ENCODE measurements around the gene BMP7.

The BMP7 gene

DNA sequence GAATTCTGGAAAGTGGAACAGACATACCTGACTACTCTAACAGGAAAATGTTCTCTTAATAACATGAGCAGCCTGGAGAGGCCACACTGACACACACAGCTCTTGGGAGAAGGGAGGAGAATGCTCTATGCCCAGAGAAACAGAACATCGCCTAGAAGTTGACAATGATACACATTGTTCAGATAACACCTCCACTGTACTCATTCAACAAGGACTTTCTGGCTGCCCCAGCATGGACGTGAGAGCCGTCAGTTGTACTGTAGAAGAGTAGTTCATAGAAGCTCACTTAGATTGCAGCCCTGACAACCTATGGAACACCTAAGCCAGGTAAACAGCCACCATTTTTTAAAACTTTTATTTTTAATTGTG, 28.9 kb downstream of the BMP7 start:
- no peak for DNase-seq
- intact Hi-C loops (cut with DNase I) = no loop called here

DNA sequence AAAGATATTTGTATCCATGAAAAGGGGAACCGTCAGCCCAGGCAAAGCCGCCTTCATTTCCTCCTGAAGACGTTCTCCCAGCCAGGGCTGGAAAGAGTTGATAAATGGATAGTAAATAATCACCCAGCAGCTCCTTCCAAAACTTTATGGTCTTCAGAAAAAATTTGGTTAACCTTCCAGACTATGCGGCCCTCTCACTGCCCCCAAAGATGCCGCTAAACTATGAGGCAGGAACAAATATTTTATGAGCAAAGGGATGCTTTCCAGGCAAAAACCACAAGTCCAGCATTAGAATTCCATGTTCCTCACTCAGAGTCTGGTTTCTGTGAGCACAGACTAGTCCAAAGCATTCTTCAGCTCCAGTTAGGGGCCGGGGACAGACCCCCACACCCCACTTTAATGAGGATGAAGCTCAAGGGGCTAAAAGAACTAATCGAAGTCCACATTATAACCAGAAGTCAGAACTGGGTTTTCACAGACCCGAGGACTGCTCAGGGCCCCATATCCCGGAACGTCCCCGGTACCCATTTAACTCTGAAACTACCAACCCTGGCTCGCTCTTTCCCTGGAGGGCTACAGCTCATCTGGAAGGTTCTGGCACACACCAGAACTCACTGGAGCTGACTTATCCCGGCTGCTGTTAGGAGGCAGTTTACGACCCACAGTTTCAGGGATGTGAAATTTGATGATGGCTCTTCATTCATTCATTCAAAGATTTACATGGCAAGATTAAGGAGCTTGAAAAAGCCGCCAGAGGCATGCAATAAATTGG, 29.4 kb downstream of the BMP7 start:
- intact Hi-C loops (cut with DNase I) = no loop called here
- no peak for DNase-seq

DNA sequence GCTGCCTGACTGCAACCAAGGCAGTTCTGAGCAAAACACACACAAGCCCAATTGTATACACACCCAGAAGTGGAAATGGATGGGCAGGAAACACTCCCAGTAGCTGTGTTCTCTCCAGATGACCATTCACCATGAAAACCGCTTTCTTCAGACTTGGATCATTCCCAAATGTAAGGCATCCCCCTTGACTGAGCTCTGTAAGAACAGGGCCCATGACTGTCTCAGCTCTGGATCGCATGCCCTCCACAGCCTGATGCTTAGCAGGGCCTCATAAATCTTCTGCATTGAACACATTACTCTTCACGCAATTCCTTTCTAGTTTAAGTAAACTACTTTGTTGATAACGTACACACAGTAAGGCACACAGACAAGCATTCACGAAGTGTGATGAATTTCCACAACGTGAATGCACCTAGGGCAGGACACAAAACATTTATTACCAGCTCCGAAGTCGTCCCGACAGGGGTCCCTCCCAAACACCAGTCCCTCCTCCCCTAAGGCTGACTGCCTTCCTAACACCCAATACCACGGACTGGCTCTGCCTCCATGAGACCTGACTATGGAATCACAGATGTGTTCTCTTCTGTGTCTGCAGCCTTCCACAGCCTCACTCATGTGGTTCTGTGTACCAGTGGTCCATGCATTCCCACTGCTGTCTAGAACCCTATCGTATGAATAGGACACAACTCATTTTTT, 31.7 kb downstream of the BMP7 start:
- peak in 1 of 10 donors; percentile 39 for DNase-seq
- intact Hi-C loops (cut with DNase I) = no loop called here

DNA sequence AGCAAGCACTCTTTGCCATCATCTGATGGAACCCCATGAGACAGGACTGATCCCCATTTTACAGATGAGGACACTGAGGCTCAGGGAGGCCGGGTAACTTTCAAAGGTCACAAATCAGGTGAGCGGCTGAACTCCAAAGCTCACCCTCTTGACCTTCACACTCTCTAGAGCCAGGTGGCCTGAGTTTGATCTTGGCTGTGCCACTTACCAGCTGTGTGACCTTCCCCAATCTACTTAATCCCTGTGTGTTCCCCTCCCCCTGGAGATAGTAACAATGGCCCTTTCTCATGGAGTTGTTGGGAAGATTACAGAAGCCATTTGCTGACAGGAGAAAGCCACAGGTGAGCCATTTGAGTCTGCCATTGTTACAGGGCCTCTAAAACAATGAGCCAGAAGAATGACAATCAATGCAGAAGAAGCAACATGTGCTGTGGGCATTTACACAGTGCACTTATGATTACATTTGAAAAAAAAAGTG, 34.5 kb downstream of the BMP7 start:
- DNase-seq = no peak
- intact Hi-C loops (cut with DNase I) = no loop called here

DNA sequence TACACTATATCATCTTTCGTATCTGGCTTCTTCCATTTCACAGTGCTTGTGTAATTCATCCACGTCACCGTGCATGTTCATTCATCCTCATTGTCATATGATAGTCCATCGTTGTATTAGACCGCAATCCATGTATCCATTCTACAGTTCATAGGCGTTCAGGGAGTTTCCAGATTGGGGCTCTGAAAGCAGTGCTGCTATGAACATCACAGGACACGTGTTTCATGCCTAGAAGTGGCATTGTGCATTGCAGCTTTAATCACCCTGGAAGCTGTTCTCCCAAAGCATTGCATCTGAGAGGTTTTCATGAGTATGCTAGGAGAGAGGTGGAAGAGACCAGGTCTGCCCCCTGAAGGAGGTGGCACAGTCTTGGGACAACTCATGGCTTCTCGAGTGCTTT, 35.3 kb downstream of the BMP7 start:
- intact Hi-C loops (cut with DNase I) = no loop called here
- DNase-seq = peak in 1 of 10 donors; percentile 27

DNA sequence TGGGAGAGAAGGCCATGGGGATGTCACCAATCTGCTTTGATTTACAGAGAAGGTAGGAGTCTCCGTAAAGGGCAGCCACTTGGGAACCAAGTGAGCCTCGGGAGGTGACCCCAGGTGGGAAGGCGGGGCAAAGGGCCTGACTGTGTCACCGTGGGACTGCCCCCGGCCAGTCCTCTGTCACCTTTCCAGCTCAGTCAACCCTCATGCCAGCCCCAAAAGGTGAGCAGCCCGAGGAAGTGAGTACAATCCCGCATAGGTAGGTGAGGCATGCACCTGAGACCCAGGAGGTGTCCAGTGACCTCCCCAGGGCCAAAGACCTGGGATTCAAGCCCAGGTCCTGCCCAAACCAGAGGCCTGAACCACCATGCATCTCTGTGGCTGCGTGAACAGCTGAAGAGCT, 36.2 kb downstream of the BMP7 start:
- intact Hi-C loops (cut with DNase I) = no loop called here
- peak in 1 of 10 donors; percentile 23 for DNase-seq

DNA sequence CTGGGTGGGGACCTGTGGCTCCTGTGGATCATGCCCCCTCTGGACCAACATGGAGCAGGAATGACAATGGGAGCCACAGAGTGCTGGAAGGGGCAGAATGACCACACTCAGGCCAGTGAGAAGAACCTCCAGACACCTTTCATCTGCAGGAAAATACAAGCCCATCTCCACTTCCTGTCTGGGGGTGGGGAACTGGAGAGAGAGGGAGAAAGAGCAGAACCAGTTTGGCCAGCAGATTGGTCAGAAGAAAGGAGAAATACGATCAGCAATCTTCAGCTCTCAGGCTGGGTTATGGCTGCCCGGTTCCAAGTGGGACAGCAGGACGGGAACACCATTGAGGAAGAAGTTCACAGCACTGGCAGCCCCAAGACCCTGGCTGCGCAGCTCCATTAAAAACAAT, 37.0 kb downstream of the BMP7 start:
- DNase-seq = peak in 1 of 10 donors; percentile 25
- intact Hi-C loops (cut with DNase I) = no loop called here

DNA sequence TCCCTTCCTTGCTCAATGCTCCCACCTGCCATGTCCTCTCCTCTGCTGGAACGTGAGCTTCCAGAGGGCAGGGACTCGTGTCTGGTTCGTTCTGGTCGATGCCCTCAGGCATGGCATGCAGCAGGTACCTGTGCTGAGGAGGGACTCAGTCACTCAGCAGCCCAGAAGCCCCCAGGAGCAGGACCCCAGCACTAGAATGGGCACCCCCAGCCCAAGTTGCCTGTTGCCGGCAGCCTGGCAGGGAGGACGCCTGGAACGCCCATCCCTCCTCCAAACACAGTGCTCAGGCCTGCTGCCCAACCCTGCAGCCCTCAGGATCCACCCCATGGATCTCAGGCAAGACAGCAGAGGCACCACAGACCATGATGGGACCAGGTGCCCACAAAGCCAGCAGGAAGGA, 40.6 kb downstream of the BMP7 start:
- intact Hi-C loops (cut with DNase I) = no loop called here

DNA sequence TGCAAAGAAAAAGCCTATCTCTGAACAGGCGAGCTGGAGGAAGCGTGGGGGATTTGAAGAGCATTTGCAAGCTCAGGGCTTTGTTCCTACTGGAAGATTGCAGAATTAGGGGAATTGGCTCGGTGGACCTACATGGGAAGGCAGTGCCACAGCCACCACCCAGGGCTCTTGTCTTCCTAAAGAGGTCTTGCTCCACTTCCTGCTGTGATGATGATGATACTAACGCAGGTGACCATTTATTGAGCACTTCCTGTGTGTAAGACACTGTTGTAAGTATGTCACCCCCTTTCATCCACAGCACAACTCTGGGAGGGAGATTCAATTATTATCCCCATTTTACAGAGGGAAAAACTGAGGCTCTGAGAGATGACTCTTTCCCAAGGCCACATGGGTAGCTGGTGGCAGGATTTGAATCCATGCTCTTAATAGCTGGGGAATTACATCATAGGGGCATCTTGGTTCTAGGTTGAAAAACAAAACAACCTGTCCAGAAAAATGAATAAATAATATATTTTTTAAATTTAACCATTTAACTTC, 41.2 kb downstream of the BMP7 start:
- DNase-seq = no peak
- intact Hi-C loops (cut with DNase I) = no loop called here

More for the DNA sequence above, 40.6 kb downstream of the BMP7 start:
- DNase-seq = peak in 1 of 10 donors; percentile 63

DNA sequence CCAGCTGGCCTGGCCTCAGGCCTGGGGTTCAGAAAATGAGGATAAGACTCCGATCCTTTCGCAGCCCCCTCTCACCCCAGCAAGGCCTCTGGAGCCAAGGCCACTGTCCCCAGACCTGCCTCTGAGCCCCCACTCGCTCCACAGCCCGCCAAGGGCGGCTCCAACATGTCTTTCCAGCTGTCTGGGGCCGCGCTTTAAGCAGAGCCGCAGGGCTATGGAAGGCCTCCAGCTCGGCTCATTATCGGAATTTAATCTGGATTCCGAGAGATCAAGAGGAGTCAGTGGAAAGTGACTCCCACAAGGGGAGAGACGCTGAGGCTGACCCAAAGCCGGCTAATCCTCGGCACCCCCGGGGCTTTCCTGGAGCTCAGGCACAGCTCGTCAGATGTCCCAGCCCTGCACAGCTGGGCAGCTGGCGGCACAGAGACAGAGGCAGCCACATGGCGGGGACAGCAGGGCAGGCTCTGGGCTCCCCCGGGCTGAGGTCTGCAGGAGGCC, 41.8 kb downstream of the BMP7 start:
- intact Hi-C loops (cut with DNase I) = no loop called here

DNA sequence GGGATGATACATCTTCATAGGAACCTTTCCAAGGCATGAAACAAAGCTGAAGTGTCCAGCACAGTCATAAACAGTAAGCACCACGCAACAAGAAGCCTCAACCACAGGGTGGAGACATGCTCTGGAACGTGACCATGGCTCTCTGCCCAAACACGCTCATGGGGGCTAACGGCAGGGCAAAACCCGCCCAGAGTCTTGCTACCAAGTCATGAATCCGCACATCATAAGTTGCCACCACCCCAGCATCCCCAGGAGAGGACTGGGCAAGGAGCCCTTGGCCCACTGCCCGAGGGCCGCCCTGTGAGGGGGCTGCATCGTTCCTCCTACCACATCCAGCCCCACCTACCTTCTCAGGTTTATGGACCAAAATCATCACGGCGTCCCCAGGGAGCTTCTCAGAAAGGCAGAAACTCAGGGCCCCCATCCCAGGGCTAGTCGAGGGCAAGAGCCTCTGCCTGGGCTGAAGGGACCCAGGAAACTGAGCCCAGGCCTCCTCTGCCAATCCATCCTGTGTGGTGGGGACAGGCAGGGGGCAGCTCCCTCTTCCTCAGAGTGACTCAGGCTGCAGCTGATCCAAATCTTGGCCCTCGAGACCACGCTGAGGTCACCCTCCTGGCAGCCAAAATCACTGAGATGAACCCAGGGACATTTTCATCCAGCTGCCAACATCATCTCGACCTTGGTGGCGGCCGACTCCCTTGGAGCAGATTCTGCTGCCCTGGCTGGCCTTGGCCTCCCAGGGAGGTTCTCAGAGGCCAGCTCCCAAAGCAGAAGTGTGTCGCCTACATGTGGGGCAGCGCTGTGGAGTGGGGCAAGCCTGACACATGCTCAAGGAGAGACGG, 42.6 kb downstream of the BMP7 start:
- intact Hi-C loops (cut with DNase I) = no loop called here
- DNase-seq = peak in 1 of 10 donors; percentile 41

More for the DNA sequence above, 41.8 kb downstream of the BMP7 start:
- DNase-seq = peak in 3 of 10 donors; percentile 57 to 91 (median 65)

DNA sequence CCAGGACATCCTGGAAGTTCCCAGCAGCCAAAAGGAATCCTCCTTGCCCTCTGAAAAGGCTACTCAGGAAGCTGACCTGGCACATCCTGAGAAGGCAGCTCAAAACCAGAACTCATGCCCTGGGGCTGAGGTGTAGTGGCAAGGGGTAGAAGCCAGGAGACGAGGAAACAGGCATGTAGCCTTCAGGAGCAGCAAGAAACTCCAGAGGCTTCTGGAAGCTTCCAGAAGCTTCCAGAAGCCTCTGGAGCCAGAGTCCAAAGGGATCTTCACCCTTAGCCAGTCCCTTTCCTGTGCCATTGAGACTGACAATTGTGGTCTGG, 43.9 kb downstream of the BMP7 start:
- intact Hi-C loops (cut with DNase I) = no loop called here
- DNase-seq = no peak

DNA sequence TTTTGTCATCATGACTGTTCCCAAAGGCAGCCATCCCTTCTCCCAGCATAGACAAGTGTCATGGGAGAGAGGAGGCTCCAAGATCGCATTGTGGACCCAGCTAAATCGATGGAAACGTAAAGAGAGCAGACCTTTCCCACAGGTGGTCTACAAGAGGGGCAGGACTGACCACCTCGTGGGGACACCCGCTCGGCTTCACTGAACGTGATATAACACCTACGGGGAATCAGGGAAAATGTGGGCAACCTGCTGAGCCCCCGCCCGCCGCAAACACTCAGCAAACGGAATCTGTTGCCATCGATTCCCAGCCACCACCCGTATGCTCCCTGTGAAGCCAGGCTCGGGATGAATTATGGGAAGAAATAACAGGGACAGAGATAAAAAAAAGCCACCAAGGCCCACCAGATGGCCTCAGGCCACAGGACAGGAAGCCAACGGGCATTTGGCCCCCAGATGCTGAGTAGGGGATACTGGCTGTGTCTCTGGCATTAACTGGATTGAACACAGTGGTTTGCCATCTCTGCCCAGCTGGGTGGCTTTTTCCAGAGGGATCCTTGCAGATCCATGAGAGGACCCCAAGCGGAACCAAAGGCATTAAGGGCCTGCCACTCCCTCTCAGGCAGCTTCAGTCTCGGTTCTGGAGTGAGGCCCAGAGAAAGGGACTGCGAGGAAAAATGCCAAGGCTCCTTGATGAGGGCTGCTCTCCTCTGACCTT, 44.4 kb downstream of the BMP7 start:
- DNase-seq = peak in 1 of 10 donors; percentile 65
- intact Hi-C loops (cut with DNase I) = no loop called here

DNA sequence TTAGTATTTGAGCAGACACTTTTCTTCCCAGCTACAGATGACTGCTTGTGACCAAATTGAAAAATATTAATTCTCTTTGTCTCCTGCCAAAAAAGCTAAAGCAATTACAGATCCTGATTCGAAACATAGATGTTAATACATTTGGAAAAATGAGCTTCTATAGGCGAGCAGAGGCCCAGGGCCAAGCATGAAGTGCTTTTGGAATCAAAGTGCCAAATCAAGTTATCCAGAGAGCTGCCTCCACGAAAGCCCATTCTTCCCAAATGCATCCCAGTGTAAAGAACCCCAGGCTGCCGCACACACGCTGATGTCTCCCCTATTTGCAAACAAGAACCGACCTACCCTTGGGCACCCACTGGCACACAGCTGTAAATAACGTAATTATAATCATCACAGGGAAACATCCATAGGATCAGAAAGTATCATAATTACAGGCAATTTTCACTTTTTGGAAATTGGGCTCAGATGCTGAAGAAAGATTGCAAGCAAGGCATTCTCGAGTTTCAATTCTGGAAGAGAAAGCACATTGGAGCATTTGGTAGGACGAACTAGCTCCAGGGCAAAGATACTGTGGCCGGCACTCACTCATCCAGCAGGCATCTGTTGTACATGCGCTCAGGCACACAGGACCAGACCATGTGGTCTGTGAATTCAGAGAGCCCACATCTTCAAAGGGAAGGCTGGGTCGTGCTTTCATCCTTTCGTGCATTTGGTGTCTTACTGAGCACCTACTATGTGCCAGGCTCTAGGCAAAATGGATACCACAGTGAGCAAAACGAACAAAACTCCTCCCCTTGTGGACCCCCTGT, 45.9 kb downstream of the BMP7 start:
- peak in 1 of 10 donors; percentile 57 for DNase-seq
- intact Hi-C loops (cut with DNase I) = no loop called here

DNA sequence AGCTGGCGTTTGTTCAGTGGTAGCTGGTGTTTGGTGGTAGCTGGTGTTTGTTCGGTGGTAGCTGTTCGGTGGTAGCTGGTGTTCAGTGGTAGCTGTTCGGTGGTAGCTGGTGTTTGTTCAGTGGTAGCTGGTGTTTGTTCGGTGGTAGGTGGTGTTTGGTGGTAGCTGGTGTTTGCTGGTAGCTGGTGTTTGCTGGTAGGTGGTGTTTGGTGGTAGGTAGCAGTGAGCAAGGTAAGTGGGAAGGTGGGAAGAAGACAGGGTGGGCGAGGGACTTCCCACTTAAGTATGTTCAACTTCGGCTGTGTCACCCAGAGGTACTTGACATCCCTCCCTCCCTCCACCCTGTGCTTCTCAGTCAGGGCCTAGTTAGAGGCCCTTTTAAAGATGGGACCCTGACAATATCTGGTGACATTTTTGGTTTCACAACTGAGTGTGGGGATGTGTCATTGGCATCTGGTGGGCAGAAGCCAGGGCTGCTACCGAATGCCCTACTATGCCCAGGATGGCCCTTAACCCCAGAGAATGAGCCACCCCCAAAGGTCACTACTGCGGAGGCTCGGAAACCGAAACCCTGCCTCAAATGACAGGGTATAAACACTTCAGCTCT, 47.3 kb downstream of the BMP7 start:
- intact Hi-C loops (cut with DNase I) = no loop called here
- DNase-seq = no peak

DNA sequence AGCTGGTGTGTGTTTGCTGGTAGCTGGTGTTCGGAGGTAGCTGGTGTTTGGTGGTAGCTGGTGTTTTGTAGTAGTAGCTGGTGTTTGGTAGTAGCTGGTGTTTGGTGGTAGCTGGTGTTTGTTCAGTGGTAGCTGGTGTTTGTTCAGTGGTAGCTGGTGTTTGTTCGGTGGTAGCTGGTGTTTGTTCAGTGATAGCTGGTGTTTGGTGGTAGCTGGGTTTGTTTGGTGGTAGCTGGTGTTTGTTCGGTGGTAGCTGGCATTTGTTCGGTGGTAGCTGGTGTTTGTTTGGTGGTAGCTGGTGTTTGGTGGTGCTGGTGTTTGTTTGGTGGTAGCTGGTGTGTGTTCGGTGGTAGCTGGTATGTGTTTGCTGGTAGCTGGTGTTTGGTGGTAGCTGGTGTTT, 48.0 kb downstream of the BMP7 start:
- intact Hi-C loops (cut with DNase I) = no loop called here
- DNase-seq = no peak

DNA sequence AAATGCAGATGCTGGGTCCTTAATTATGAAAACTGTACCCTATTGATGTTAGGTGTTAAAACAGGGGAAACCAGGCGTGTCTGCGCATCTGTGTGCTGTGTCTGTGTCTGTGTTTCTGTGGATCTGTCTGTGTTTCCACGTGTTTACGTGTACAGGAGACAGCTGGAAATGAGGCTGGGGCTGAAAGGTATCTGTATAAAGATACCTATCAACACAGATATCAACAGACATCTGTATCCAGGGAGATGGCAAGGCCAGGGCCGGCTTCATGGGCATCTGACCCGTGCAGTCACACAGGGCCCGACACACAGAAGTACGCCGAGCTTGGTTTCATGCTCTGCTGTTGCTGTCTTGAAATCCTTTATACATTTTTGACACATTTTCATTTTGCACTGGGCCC, 48.6 kb downstream of the BMP7 start:
- no peak for DNase-seq
- intact Hi-C loops (cut with DNase I) = no loop called here

DNA sequence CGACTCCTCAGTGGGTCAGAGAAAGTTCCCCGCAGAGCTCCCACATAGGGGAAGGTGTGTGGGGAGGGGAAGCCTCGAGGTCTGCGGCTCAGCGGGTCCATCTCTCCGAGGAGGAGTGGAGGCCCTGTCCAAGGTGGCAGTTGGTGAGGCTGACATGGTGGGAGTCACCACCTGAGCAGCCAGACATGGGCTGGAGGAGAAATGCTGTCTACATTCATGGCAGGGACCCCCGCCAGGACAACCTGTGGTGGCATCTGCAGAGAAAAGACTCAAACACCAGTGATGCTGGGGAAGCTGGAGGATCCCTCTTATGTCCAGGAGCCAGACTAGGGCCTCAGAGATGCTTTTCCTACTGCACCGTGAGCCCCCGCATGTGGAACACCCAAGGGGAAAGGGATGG, 49.8 kb downstream of the BMP7 start:
- DNase-seq = no peak
- intact Hi-C loops (cut with DNase I) = no loop called here

All from posterior cingulate gyrus (tissue), 11 donors.